ENCODE data around the gene H19.

The H19 gene

DNA sequence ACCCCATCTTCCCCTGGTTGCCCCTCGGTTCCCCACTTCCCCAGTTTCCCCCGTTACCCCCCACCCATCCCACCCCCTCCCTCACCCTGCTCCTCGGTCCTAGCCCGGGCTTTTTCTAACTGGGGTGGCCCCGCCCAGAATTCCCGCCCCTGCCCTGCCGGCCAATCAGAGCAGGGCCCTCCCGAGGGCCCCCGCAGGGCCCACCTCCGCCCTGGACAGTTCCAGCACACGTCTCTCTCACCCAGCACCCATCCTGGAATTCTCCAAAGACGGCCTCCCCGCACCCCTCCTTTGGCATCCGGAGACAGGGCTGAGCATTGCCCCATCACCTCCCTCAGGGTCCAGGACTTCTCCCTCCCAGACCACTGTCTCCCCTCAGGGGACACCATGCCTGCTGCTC, at the start of gene H19:
TSS of gene H19 (minus strand) at position 88 of the 400 bp plus-strand sequence.
- no peak within 1 kb of the TSS for H3K4me3 ChIP-seq (ENCODE audit: low read depth, low read length)

DNA sequence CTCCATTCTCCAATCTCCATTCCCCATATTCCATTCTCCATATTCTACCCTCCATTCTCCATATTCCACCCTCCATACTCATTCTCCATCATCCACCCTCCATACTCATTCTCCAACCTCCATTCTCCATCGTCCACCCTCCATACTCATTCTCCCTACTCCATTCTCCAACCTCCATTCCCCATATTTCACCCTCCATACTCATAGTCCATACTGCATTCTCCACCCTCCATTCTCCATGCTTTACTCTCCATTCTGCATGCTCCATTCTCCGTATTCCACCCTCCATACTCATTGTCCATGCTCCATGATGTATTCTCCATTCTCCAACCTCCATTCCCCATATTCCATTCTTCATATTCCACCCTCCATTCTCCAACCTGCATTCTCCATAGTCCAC, 44.3 kb upstream of the H19 start:
- Histone ChIP-seq H2AFZ (ENCODE audit: low read length, unreplicated experiment) (no peak overlapping the region), H3K36me3 (ENCODE audit: insufficient read depth, low read length) (no peaks in the 10 kb centered on the region), H3K27ac (ENCODE audit: low read depth, low read length) (no peak overlapping the region), H3K4me1 (ENCODE audit: control insufficient read depth, insufficient read depth, low read length, unreplicated experiment) (no peaks in the 10 kb centered on the region), H3K4me3 (ENCODE audit: low read depth, low read length) (no peak overlapping the region), H3K79me2 (ENCODE audit: control insufficient read depth, insufficient read depth, low read length, unreplicated experiment) (no peaks in the 10 kb centered on the region), H3K27me3 (ENCODE audit: insufficient read depth, low read length) (peaks cover 36% of the 10 kb centered on the region)

More for the DNA sequence above, at the start of gene H19:
- Histone ChIP-seq H3K27ac (ENCODE audit: low read depth, low read length) (no peak within 1 kb of the TSS), H3K36me3 (ENCODE audit: insufficient read depth, low read length) (no peaks in the 10 kb centered on the region), H2AFZ (ENCODE audit: low read length, unreplicated experiment) (no peak within 1 kb of the TSS), H3K4me1 (ENCODE audit: control insufficient read depth, insufficient read depth, low read length, unreplicated experiment) (no peaks in the 10 kb centered on the region), H3K27me3 (ENCODE audit: insufficient read depth, low read length) (no peaks in the 10 kb centered on the region), H3K79me2 (ENCODE audit: control insufficient read depth, insufficient read depth, low read length, unreplicated experiment) (no peaks in the 10 kb centered on the region)

DNA sequence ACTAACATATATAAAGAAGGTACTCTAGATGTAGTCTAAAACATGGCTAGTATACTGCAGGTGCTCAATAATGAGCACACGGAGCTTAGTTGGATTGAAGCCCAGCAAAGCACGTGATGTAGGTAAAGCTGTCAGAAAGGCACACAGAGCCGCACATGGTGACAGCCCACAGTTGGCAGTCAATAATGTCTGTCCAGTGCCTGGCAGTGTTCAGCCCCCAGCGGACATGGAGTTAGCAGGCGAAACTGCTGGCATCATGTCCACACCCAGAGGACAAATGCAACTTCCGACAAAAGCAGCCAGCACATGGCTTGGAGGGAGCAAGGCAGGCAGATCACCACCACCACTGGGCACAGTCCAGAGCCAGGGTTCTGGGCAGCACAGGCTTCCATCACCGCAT, 43.5 kb upstream of the H19 start:
- H3K27me3 ChIP-seq (ENCODE audit: insufficient read depth, low read length) = peaks cover 28% of the 10 kb centered on the region
- no peak overlapping the region for H2AFZ ChIP-seq (ENCODE audit: low read length, unreplicated experiment)
- no peaks in the 10 kb centered on the region for H3K79me2 ChIP-seq (ENCODE audit: control insufficient read depth, insufficient read depth, low read length, unreplicated experiment)
- no peak overlapping the region for H3K4me3 ChIP-seq (ENCODE audit: low read depth, low read length)
- no peak overlapping the region for H3K27ac ChIP-seq (ENCODE audit: low read depth, low read length)
- no peaks in the 10 kb centered on the region for H3K36me3 ChIP-seq (ENCODE audit: insufficient read depth, low read length)
- H3K4me1 ChIP-seq (ENCODE audit: control insufficient read depth, insufficient read depth, low read length, unreplicated experiment) = no peaks in the 10 kb centered on the region

DNA sequence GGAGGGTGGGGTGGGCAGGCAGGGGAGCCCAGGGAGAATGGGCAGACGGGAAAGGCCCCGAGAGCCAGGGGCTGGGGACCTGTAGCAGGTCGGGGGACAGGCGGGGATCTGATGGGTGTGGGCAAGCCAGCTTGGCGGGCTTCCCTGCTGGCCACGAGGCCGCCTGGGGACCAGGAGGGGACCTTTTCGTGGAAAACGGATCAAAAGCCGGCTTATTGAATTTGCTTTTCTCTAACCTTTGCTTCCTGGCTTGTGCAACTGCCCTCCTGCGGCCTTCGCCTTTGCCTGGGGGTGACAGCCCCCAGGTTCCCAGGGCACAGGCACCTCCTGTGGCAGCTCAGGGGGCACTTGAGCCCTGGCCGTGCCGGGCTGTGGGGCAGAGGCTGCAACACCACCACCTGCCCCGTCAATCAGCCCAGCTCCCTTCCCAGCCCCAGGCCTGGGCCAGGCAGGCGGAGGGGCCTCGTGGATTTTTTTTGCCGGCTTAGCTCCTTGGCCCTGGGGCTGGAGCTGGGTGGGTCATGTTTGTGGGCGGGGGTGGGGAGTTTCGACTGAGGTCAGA, 41.6 kb upstream of the H19 start:
- Histone ChIP-seq H2AFZ (ENCODE audit: low read length, unreplicated experiment) (no peak overlapping the region), H3K79me2 (ENCODE audit: control insufficient read depth, insufficient read depth, low read length, unreplicated experiment) (no peaks in the 10 kb centered on the region), H3K27ac (ENCODE audit: low read depth, low read length) (no peak overlapping the region), H3K4me3 (ENCODE audit: low read depth, low read length) (no peak overlapping the region), H3K27me3 (ENCODE audit: insufficient read depth, low read length) (peaks cover 12% of the 10 kb centered on the region), H3K4me1 (ENCODE audit: control insufficient read depth, insufficient read depth, low read length, unreplicated experiment) (no peaks in the 10 kb centered on the region), H3K36me3 (ENCODE audit: insufficient read depth, low read length) (no peaks in the 10 kb centered on the region)

DNA sequence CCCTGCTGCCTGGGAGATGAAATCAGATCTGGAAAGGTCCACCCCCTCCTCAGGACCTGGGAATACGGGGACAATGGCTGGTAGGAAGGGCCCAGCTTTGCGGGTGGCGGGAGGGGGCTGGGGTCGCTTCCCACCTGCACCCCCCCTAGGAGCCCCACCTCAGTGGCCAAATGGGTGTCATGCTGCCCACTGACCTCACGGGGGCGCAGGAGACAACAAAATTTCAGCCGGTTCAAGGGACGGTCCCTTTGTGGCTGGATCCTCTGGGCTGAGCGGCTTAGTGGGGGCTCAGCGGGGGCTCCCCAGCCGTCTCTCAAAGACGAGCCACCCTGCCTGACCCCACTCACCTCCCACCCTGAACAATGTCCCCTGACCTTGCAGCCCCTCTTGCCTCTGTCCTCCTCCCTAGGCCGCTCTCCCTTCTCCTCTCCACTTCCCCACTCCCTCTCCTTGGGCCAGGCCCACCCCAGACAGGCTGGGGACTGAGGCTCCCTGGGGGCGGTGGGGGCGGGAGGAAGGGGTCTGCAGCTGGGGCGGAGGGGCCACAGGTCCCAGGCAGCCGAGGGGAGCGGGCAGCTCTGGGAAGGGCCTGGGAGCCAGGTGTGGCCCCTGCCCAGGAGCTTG, 39.3 kb upstream of the H19 start:
- Histone ChIP-seq H3K27me3 (ENCODE audit: insufficient read depth, low read length) (peaks cover 2% of the 10 kb centered on the region), H3K27ac (ENCODE audit: low read depth, low read length) (no peak overlapping the region), H3K4me3 (ENCODE audit: low read depth, low read length) (no peak overlapping the region), H2AFZ (ENCODE audit: low read length, unreplicated experiment) (no peak overlapping the region), H3K4me1 (ENCODE audit: control insufficient read depth, insufficient read depth, low read length, unreplicated experiment) (no peaks in the 10 kb centered on the region), H3K79me2 (ENCODE audit: control insufficient read depth, insufficient read depth, low read length, unreplicated experiment) (no peaks in the 10 kb centered on the region), H3K36me3 (ENCODE audit: insufficient read depth, low read length) (no peaks in the 10 kb centered on the region)

DNA sequence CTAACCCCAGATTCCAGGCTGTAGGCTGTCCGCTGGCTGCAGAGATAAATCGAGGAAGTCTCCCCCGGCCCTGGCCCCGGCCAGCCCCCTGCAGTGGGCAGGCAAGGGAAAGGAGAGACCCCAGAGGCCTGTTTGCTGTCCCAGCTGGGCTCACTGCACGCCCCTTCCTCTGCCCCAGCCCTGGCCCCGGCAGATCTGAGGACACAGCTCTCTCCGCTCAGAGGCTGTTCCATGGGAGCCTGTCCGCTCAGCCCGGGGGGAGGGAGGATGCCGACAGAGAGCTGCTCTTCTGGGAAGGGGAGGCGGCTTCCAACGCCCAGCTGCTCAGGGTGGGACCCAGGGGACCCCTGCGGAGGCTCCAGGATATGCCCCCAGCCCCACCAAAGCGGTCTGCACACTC, 37.7 kb upstream of the H19 start:
- Histone ChIP-seq H3K27ac (ENCODE audit: low read depth, low read length) (no peak overlapping the region), H3K79me2 (ENCODE audit: control insufficient read depth, insufficient read depth, low read length, unreplicated experiment) (no peaks in the 10 kb centered on the region), H2AFZ (ENCODE audit: low read length, unreplicated experiment) (no peak overlapping the region), H3K4me3 (ENCODE audit: low read depth, low read length) (no peak overlapping the region), H3K36me3 (ENCODE audit: insufficient read depth, low read length) (no peaks in the 10 kb centered on the region), H3K27me3 (ENCODE audit: insufficient read depth, low read length) (no peaks in the 10 kb centered on the region), H3K4me1 (ENCODE audit: control insufficient read depth, insufficient read depth, low read length, unreplicated experiment) (no peaks in the 10 kb centered on the region)

DNA sequence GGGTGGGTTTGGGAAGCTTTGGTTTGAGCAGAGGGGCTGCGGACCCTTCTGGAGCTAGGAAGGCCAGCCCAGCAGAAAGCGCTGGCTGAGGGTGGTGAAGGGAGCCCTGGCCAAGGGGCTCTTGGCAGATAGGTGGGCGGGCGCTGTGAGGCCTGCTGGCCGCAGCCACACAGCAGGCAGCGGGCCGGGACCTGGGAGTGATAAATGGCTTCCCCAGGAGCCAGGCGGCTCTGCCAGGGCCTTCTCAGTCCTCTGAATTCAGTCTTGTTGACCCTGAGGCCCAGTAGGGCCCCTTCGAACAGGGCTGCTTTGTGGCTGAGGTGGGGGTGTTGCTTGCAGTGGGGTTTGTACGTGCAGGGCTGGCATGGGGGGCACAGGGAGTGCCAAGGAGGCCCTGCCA, 33.4 kb upstream of the H19 start:
- no peaks in the 10 kb centered on the region for H3K4me1 ChIP-seq (ENCODE audit: control insufficient read depth, insufficient read depth, low read length, unreplicated experiment)
- no peaks in the 10 kb centered on the region for H3K27me3 ChIP-seq (ENCODE audit: insufficient read depth, low read length)
- no peaks in the 10 kb centered on the region for H3K79me2 ChIP-seq (ENCODE audit: control insufficient read depth, insufficient read depth, low read length, unreplicated experiment)
- H2AFZ ChIP-seq (ENCODE audit: low read length, unreplicated experiment) = no peak overlapping the region
- no peaks in the 10 kb centered on the region for H3K36me3 ChIP-seq (ENCODE audit: insufficient read depth, low read length)
- H3K4me3 ChIP-seq (ENCODE audit: low read depth, low read length) = no peak overlapping the region
- no peak overlapping the region for H3K27ac ChIP-seq (ENCODE audit: low read depth, low read length)

DNA sequence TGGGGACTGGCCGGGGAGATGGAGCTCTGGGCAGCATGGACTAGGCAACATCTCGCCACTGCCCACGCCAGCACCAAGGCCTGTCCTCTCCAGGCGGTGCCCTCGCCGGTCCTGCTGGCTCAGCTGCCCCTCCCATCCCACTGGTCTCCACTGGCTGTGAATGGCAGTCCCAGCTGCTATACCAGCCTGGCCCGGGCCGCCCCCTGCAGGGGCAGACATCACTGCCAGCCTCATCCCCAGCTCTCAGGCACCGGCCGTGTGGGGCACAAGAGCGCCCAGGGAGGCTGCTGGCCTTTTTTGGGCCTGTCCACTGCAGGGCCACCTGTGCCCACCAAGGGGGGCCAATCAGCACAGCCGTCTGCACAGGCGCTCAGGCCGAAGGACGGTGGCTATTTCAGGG, 30.1 kb upstream of the H19 start:
- Histone ChIP-seq H3K4me1 (ENCODE audit: control insufficient read depth, insufficient read depth, low read length, unreplicated experiment) (no peaks in the 10 kb centered on the region), H3K4me3 (ENCODE audit: low read depth, low read length) (no peak overlapping the region), H3K36me3 (ENCODE audit: insufficient read depth, low read length) (no peaks in the 10 kb centered on the region), H3K27me3 (ENCODE audit: insufficient read depth, low read length) (no peaks in the 10 kb centered on the region), H3K79me2 (ENCODE audit: control insufficient read depth, insufficient read depth, low read length, unreplicated experiment) (no peaks in the 10 kb centered on the region), H2AFZ (ENCODE audit: low read length, unreplicated experiment) (no peak overlapping the region), H3K27ac (ENCODE audit: low read depth, low read length) (no peak overlapping the region)

DNA sequence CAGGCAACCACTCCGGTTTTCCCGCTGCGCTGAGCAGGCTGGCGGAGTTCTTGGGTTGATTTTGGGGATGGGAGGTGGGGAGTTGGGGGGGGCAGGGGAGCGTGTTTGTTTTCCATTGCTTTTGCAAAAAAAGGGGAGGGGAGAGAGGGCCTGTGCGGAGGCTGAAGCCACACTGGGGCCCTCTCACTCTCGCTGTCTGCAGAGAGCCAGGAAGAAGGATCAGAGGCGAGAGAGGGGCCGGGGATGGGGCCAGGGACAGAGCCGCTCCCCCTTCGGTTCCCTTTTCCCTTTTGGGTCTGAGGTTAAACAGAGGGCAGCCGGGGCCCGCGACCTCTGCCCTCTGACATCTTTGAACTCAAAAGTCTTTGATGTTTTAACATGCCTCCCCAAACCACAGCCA, 17.4 kb upstream of the H19 start:
- H3K27me3 ChIP-seq (ENCODE audit: insufficient read depth, low read length) = no peaks in the 10 kb centered on the region
- no peaks in the 10 kb centered on the region for H3K4me1 ChIP-seq (ENCODE audit: control insufficient read depth, insufficient read depth, low read length, unreplicated experiment)
- H3K4me3 ChIP-seq (ENCODE audit: low read depth, low read length) = no peak overlapping the region
- no peak overlapping the region for H2AFZ ChIP-seq (ENCODE audit: low read length, unreplicated experiment)
- H3K36me3 ChIP-seq (ENCODE audit: insufficient read depth, low read length) = no peaks in the 10 kb centered on the region
- H3K27ac ChIP-seq (ENCODE audit: low read depth, low read length) = no peak overlapping the region
- H3K79me2 ChIP-seq (ENCODE audit: control insufficient read depth, insufficient read depth, low read length, unreplicated experiment) = no peaks in the 10 kb centered on the region

DNA sequence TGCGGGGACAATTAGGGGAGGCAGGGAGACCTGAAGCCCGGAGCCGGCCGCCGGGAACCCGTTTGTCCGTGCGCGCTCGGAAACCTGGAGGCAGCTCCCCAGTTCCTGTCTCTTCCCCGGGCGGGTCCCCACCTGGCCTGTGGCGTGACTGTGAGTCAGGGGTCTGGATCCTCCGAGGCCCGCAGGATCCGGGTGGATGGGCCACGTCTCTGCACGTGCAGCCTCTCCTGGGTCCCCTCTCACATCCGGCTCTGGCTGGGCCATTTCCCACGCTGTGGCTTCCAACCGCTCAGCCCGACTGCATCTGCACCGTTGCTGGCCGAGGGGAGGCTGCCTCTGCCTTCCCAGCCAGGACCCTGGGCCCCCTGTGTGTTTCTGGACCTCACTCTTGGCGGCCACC, 14.8 kb upstream of the H19 start:
- H3K27ac ChIP-seq (ENCODE audit: low read depth, low read length) = no peak overlapping the region
- no peak overlapping the region for H3K4me3 ChIP-seq (ENCODE audit: low read depth, low read length)
- no peaks in the 10 kb centered on the region for H3K27me3 ChIP-seq (ENCODE audit: insufficient read depth, low read length)
- no peaks in the 10 kb centered on the region for H3K79me2 ChIP-seq (ENCODE audit: control insufficient read depth, insufficient read depth, low read length, unreplicated experiment)
- H3K4me1 ChIP-seq (ENCODE audit: control insufficient read depth, insufficient read depth, low read length, unreplicated experiment) = no peaks in the 10 kb centered on the region
- no peaks in the 10 kb centered on the region for H3K36me3 ChIP-seq (ENCODE audit: insufficient read depth, low read length)
- no peak overlapping the region for H2AFZ ChIP-seq (ENCODE audit: low read length, unreplicated experiment)

DNA sequence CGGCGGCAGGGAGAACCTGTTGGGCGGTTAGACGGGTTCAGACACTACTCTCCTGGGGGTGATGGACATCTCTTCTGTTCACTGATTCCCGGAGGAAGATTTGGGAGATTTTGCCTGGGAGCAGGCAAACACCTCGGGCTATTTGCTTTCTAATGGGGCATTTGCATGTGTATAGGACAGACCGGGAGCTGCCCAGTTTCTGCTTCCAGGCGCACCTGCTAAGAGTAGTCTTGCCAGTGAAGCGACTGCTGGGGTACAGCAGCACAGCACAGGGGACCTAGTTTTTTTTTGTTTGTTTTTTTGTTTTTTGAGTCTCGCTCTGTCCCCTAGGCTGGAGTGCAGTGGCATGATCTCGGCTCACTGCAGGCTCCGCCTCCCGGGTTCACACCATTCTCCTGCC, 6.8 kb upstream of the H19 start:
- no peaks in the 10 kb centered on the region for H3K79me2 ChIP-seq (ENCODE audit: control insufficient read depth, insufficient read depth, low read length, unreplicated experiment)
- no peaks in the 10 kb centered on the region for H3K36me3 ChIP-seq (ENCODE audit: insufficient read depth, low read length)
- no peak overlapping the region for H3K27ac ChIP-seq (ENCODE audit: low read depth, low read length)
- H3K27me3 ChIP-seq (ENCODE audit: insufficient read depth, low read length) = no peaks in the 10 kb centered on the region
- H3K4me3 ChIP-seq (ENCODE audit: low read depth, low read length) = no peak overlapping the region
- H2AFZ ChIP-seq (ENCODE audit: low read length, unreplicated experiment) = no peak overlapping the region
- no peaks in the 10 kb centered on the region for H3K4me1 ChIP-seq (ENCODE audit: control insufficient read depth, insufficient read depth, low read length, unreplicated experiment)

Data from ACC112 (cell line).